Umbilical cord (tissue), 2 donors: ENCODE results near the gene EMILIN1. TPM values are rescaled to one million over a fixed set of nuclear protein-coding genes. Genes with fewer than 3 reads are reported as not detected.
"Not testable (repeated sequence)": the region's sequence is repeated elsewhere in the genome, so short reads cannot be mapped to it uniquely, and the experiment has no call there.

Experiments used
- DNase-seq: peaks from one replicate; pipeline ENCODE4 v3.0.0-alpha.2; 2015; ENCODE audit warnings: low spot score
- total RNA-seq: library from RNA; depleted of rRNA; stranded (reverse); fragments of >200 nt; gene quantifications from one replicate; pipeline ENCODE4 v1.2.3, GENCODE V29; 2014; ENCODE audit warnings: low replicate concordance; ENCODE audit not compliant: insufficient read depth

Gene EMILIN1
- total RNA-seq, 1 donor from 2014 or later: 287 TPM

- no peak for DNase-seq
Observed at GRCh38 chr2:27053776-27054175, 24.6 kb upstream of the EMILIN1 start.

- no peak for DNase-seq
Observed at GRCh38 chr2:27054721-27055120, 23.7 kb upstream of the EMILIN1 start.

- DNase-seq: no peak
Observed at GRCh38 chr2:27057184-27057583, 21.2 kb upstream of the EMILIN1 start.

GRCh38 chr2:27058210-27058609 is 20.2 kb upstream of the EMILIN1 start:
- DNase-seq: no peak

DNA sequence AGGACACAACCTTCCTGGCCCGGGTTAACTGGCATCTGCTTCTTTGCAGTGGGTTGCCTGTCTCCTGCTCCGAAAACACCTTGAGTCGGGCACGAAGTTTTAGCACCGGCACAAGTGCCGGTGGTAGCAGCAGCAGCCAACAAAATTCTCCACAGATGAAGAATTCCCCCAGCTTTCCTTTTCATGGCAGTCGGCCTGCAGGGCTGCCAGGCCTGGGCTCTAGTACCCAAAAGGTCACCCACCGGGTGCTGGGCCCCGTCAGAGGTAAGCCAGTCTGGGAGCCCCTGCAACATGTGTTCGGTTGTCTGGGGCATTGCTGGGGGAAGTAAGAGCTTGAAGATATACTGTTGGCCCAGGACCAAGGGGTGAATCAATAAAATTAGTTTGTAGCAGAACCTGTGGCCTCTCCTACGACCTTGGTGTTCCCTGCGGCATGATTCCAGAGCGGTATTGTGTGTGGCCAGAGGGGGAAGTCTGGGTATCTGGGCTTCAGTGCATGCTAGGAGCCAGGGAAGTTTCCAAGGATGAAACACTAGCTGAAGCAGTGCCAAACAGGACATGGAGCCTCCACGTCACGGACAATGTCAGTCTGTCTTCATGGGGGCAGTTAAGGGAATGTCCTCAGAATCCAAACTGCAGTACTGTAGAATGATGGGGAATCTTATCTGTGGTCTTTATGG is 19.1 kb upstream of the EMILIN1 start:
- DNase-seq: no peak

DNA sequence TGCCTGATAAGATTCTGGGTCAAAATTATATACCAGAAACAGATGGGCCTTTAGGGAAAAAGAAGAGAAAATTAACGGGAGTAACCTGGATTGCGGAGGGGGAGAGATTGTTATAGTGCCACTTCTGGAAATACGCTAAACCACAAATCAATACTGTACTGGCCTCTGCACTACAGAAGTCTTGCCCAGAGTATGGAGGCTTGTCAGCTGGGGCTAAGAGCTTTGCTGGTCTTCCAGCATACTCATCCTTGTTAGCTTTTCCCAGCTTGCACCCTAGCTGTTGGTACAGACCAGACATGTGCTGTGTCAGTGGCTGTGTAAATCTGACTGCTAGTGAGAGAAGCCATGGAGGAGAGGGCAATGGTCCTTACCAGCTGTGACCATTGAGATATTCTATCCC is 18.1 kb upstream of the EMILIN1 start:
- DNase-seq: no peak

DNA sequence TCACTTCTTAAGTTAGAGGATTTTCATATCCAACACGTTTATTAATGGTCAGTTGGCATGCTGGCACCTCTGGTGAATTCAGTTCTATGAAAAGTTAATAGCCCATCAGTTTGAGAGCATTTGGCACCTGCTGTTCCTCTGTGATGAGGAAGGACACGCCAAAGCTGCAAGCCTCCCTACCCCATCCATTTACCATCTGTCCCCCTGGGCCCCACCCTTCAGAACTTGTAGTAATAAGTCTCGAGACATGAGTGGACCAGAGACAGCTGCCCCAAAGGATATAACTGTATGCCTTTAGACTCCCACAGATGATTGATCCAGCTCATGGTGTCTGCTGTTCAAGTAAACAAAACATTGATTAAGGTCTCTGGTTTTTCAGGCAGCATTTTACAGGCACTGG is 13.3 kb upstream of the EMILIN1 start:
- DNase-seq: no peak

DNA sequence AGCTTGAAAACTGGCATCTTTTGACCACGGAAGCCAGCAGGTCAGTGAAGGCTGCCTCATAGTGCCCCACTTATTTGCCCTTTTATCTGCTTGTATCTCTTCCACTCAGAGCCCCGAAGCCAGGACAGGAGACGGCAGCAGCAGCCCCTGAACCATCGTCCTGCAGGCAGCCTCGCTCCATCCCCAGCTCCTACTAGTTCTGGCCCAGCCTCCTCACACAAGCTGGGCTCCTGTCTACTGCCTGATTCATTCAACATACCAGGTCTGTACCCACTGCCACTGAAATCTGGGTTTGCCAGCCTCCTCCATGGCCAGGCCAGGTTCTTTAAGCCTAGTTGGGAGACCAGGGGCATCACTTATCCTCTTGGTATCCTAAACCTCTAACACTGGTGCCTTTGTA is 11.0 kb upstream of the EMILIN1 start:
- DNase-seq: no peak

DNA sequence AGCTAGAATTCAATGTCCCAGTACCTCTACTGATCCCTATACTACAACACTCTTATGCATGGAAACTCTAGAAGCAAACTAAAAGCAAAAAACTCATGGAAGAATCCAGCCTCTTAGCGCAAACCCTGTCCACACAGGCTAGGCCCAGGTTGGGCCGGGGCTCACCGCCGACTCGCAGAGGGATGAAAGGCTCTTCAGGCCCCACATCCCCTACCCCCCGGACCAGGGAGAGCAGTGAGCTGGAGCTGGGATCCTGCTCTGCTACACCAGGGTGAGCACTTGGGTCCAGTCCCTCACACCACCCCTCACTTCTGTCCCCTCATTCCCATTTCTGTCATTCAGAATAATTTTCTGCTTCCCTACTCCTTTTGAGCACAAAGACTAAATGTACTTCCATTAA is 9.0 kb upstream of the EMILIN1 start:
- DNase-seq: no peak

DNA sequence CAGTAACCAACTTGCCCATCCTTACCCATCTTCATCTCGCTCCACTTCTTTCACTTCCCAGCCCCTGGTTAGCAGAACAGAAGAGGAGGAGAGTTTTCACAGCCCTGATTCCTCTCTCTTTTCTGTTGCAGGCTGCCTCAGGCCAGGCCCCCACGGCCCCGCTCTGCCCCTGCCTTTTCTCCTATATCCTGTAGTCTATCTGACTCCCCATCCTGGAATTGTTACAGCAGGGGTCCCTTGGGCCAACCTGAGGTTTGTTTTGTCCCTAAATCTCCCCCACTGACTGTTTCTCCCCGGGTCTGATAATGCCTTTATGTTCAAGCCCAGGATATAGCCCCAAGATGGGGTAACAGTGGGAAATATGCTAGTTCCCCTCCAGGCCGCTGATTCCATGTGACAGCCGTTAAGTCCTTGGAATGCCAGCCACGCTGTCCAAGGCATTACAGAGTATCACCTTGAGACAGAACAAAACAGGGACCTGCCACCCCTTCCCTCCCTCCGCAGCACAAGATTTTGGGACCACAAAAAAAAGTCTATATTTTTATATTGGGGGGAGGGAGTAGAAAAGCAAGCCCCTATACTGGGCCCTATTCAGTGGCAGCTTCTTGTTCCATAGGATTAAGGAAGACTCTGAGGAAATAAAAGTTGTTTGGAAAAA is 8.3 kb upstream of the EMILIN1 start:
- no peak for DNase-seq

DNA sequence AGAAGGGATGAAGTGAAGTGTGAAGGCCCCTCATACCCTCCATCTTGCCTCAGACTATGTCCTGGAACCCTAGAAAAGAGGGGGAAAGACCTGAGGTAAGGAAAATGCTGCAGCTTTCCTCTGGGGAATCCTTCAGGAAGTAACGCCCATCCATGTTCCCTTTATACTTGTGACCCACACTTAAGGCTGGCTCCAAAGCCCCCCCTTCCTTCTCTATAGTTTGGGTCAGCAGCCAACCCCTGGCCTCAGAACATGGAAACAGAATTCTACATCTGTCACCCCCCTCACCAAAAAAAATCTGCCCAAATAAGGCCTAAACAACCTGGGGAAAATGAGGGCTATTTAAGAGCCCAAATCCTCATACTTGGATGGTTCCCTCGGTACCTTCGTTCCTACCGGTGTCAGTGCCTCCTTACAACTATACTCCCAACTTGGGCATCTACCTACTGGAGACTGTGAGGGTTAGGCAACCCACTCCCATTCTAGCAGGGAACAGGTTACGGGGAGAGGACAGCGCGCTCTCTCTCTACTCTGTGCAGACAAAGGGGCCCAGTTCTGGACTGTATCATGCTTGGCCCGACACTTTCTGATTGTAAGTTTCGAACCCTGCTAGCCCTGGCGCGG is 7.7 kb upstream of the EMILIN1 start:
- no peak for DNase-seq

DNA sequence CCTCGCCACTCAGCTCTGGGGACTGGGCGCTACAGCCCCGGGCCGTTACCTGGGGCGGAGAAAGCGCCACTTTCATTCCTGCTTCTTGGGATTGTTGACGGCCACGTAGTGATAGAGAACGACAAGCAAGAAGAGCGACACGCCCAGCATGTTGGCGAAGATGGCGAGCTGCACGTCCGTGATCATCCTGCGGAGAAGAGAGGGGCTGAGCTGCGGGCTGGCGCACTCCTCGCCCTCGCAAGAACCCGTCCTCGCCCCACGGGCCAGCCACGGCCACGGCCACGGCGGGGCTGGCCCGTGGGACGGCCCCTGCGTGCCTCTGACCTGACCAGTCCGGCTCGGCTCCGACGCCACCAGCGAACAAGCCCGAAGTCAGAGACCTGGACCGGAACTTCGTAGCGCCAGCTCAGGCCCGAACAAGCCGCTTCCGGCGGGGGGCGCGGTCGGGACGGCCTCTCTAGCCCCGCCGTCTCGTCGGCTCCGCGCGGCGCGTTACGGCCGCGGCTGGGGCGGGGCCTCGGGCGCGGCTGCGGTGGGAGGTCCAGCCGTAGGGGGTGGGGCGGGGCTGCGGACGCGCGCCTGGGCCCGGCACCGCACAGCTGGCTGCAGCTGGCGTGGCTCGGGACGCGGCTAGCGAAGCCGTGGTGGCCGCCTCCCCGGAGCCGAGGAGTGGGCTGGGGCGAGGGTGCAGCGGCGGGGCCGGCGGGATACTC is 7.0 kb upstream of the EMILIN1 start, which contains the start of gene OST4:
OST4 (minus strand) TSS at position 378 of the 713 bp plus-strand sequence.
- peak; percentile 96 for DNase-seq

- peak; percentile 97 for DNase-seq
Observed at GRCh38 chr2:27071990-27072830, 6.2 kb upstream of the EMILIN1 start.

DNA sequence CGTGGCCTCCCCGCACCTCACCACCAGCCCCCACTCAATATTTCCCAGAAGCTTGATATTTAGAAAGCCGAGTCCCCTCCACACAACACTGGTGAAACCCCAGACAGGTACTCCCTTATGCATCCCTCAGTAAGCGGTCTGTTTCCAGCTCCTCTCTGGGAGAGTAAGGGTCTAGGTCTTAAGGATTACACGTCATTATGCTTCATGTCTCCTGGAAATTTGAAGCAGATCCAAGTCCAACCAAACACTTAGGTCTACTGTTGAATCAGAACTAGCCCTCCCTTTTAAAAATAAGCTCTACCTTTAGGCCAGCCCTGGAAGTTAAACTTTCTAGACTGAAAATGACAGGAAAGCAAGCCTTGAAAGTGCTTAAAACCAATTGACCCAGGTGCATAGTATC is 5.5 kb upstream of the EMILIN1 start:
- DNase-seq: peak; percentile 60

DNA sequence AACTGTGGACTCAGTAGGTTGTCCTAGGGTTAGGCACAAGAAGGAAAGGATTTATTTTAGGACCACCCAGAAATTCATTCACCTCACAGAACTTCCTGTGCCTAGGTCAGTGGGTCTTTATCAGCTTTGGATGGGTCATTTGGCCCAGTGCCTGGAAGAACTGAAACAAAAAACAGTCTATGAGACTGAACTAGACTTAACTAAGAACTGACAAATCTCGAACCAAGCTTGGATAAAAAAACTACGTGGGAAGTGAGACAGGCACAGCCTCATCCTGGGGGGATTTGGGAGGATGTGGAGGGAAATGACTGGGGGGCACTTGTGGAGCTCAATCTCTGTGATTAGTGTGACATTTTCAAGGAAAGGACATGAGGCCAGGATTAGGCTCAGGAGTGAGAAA is 4.6 kb upstream of the EMILIN1 start:
- DNase-seq: no peak

- peak; percentile 65 for DNase-seq
Observed at GRCh38 chr2:27074738-27075565, 3.5 kb upstream of the EMILIN1 start.

DNA sequence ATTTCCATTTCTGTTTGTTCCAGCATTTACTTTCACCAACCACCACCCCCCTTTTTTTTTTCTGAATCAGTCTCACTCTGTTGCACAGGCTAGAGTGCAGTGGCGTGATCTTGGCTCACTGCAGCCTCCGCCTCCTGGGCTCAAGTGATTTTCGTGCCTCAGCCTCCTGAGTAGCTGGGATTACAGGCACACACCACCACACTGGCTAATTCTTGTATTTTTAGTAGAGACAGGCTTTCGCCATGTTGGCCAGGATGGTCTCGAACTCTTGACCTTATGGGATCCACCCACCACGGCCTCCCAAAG is 2.9 kb upstream of the EMILIN1 start:
- DNase-seq: not testable (repeated sequence)

GRCh38 chr2:27076323-27076722 is 2.1 kb upstream of the EMILIN1 start:
- no peak for DNase-seq

DNA sequence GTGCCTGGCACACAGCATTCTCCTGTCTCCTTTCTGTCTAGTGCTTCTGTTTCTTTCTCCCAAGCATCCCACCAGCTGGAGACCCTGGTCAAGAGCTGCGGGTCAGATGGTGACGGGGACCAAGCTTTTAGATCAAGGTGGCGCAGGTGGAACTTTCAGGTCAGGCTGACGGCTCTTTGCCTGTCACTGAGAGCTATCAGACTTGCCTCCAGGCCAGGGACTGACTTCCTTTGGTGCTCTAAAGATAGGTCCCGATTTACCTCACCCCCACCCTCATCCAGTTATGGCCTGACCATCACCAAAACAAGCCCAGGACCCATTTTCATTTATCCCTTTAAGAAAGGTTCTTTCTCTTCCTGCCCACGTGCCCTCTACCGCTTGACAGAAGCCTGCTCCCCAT is 1.2 kb upstream of the EMILIN1 start:
- no peak for DNase-seq

DNA sequence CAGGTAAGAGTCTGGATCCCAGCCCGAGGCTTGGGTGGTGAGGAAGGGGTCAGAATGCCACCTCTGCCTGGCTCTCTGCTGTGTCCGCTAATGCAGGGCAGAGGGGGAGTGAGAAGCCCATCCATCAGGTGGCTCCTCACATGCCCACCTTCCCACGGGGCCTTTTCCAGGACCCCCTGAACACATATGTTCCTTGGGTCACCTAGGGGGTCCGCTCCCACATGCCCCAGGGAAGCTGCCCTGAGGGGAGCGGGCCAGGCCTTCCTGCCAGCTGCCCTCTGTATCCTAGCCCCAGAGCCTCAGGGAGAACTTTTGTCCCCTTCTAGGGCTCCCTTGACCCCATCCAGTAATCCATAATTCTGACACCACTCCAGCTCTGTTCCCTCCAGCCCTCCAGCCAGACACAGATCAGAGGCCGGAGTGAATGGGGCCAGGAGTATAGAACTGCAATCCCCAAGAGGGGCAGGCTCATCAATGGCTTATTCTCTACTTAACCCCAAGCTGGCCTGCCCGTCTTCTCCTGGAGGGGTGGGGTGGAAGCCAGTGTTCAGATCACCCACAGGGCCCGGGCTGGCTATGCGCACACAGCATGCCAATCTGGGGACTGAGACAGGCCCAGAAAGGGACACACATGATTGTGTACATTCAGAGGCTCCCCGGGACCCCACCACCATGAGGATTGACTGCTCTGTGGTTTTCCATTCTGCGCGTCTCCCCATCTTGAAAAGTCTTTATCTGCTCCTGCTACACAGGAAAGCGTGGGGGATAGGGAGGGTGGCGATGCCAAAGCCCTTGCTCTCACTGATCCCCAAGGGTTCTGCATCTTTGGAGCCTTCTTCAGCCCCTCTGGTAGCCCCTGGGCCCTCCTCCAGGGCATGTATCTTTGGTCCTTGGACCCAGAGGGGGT is 1.1 kb downstream of the EMILIN1 start:
- DNase-seq: no peak
